Loucy (cell line): Measurements from ENCODE around the gene WWOX.

Source experiments
- H2AFZ ChIP-seq: fragments of 200-600 bp; sonication (generic); 2 replicates; pipeline ENCODE4 v1.6.0; 2016; ENCODE audit warnings: antibody characterized with exemption, mild to moderate bottlenecking, low read length, moderate library complexity
- H3F3A ChIP-seq: fragments of 200-600 bp; 2 replicates; pipeline ENCODE4 v1.6.0; 2016; ENCODE audit warnings: antibody characterized with exemption, low read depth, mild to moderate bottlenecking
- H3K27me3 ChIP-seq: fragments of 200-600 bp; sonication (generic); 2 replicates; pipeline ENCODE4 v1.6.1; 2014; ENCODE audit warnings: low read length, mild to moderate bottlenecking; ENCODE audit not compliant: insufficient read depth, poor library complexity, severe bottlenecking
- H3K36me3 ChIP-seq: fragments of 200-600 bp; sonication (generic); 2 replicates; pipeline ENCODE4 v1.6.1; 2016; ENCODE audit warnings: low read length; ENCODE audit not compliant: insufficient read depth
- H3K4me1 ChIP-seq: fragments of 200-600 bp; sonication (generic); 2 replicates; pipeline ENCODE4 v1.5.1; 2014; ENCODE audit warnings: low read length, mild to moderate bottlenecking; ENCODE audit not compliant: insufficient read depth, poor library complexity, severe bottlenecking
- H3K4me2 ChIP-seq: fragments of 200-600 bp; sonication (generic); 2 replicates; pipeline ENCODE4 v1.6.0; 2014; ENCODE audit warnings: antibody characterized with exemption, low read length, low read depth, mild to moderate bottlenecking; ENCODE audit not compliant: poor library complexity, severe bottlenecking
- H3K4me3 ChIP-seq: fragments of 200-600 bp; sonication (generic); 2 replicates; pipeline ENCODE4 v1.5.1; 2014; ENCODE audit warnings: low read length, mild to moderate bottlenecking, mixed read lengths; ENCODE audit not compliant: poor library complexity, severe bottlenecking
- H3K79me2 ChIP-seq: fragments of 200-600 bp; sonication (generic); 2 replicates; pipeline ENCODE4 v1.6.1; 2014; ENCODE audit warnings: low read length; ENCODE audit not compliant: insufficient read depth
- H3K9ac ChIP-seq: fragments of 200-600 bp; sonication (generic); 2 replicates; pipeline ENCODE4 v1.6.0; 2014; ENCODE audit warnings: mild to moderate bottlenecking, low read depth, low read length, moderate library complexity; ENCODE audit not compliant: poor library complexity, severe bottlenecking
- H3K9me2 ChIP-seq: fragments of 200-600 bp; sonication (generic); replicated peaks from 2 replicates; pipeline ENCODE4 v1.6.1; 2016; ENCODE audit warnings: low read depth, low read length, mixed read lengths
- H3K9me3 ChIP-seq: fragments of 200-600 bp; sonication (generic); 2 replicates; pipeline ENCODE4 v1.6.1; 2014; ENCODE audit warnings: mild to moderate bottlenecking, antibody characterized with exemption, low read length, low read depth; ENCODE audit not compliant: insufficient read depth
- H4K20me1 ChIP-seq: fragments of 200-600 bp; sonication (generic); 2 replicates; pipeline ENCODE4 v1.6.0; 2014; ENCODE audit warnings: antibody characterized with exemption, low read length, mild to moderate bottlenecking; ENCODE audit not compliant: insufficient read depth, poor library complexity, severe bottlenecking
- EZH2phosphoT487 ChIP-seq: fragments of 200-600 bp; IDR thresholded peaks from 2 replicates; pipeline ENCODE4 v1.6.1; 2018; ENCODE audit warnings: antibody characterized with exemption, mild to moderate bottlenecking, moderate library complexity, borderline replicate concordance
- TF ChIP-seq, protein P1 (sequence below): fragments of 200-600 bp; sonication (generic); conservative IDR thresholded peaks from 2 replicates; pipeline ENCODE4 v1.5.1; 2014; ENCODE audit warnings: mild to moderate bottlenecking, antibody characterized with exemption, low read length

The WWOX gene

DNA sequence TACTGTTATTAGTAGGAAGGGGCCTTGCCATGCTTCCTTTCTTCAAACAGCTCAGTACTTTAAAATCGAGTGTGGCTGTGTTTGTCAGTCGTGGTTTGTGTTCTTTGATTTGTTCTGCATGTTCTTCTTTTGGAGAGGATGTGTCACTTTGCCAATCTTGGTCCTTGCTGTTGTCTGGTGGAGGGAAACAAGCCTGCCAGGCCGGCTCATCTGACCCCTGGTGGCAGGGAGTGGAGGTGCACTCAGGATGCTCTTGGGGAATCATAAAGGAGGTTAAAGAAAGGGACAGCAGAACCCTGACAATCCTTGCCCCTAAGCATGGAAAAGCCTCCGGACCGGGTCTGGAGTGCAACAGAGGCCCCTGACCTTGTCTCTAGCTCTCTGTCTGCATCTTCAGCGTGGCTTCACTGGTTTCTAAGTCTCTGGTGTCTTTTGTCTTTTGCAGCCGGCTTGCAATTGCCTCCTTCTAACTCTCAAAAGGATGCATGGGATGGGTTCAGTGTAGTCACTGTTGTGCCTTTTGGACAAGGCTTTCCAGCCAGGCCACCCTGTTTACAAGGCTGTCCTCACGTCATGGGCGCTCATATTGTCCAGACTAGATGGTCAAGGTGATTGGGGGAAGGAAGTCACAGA is 135.8 kb downstream of the WWOX start:
- H3K4me1 ChIP-seq = no peaks in the 10 kb centered on the region
- H3F3A ChIP-seq = no peaks in the 10 kb centered on the region
- H4K20me1 ChIP-seq = no peaks in the 10 kb centered on the region
- H3K79me2 ChIP-seq = no peaks in the 10 kb centered on the region
- no peak overlapping the region for H3K4me3 ChIP-seq
- no peak for TF ChIP-seq EZH2phosphoT487
- TF ChIP-seq, protein P1, sequence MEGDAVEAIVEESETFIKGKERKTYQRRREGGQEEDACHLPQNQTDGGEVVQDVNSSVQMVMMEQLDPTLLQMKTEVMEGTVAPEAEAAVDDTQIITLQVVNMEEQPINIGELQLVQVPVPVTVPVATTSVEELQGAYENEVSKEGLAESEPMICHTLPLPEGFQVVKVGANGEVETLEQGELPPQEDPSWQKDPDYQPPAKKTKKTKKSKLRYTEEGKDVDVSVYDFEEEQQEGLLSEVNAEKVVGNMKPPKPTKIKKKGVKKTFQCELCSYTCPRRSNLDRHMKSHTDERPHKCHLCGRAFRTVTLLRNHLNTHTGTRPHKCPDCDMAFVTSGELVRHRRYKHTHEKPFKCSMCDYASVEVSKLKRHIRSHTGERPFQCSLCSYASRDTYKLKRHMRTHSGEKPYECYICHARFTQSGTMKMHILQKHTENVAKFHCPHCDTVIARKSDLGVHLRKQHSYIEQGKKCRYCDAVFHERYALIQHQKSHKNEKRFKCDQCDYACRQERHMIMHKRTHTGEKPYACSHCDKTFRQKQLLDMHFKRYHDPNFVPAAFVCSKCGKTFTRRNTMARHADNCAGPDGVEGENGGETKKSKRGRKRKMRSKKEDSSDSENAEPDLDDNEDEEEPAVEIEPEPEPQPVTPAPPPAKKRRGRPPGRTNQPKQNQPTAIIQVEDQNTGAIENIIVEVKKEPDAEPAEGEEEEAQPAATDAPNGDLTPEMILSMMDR = peak; percentile 91
- no peak overlapping the region for H3K9ac ChIP-seq
- no peak overlapping the region for H3K4me2 ChIP-seq
- H3K27me3 ChIP-seq = no peaks in the 10 kb centered on the region
- H2AFZ ChIP-seq = peak overlapping the region; percentile 20; the same call in 1 of the 2 replicates
- H3K9me2 ChIP-seq = no peaks in the 10 kb centered on the region
- no peaks in the 10 kb centered on the region for H3K9me3 ChIP-seq
- H3K36me3 ChIP-seq = no peaks in the 10 kb centered on the region

DNA sequence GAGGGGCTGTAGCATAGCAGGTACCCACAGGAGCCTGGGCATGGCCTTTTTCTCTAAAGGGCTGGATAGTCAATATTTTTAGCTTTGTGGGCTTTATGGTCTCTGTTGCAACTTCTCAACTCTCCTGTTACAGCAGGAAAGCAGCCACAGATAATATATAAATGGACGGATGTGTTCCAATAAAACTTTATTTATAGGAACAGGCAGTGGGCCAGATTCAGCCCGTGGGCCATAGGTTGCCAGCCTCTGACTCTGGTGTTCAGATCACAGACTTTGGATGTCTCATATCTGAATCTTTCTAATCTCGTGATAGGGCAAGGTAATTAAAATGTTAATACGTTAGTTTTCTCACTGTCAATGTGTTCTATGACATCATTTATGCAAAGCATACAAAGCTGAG is 136.4 kb downstream of the WWOX start:
- H3K4me3 ChIP-seq = no peak overlapping the region
- H3K36me3 ChIP-seq = no peaks in the 10 kb centered on the region
- no peaks in the 10 kb centered on the region for H3K9me3 ChIP-seq
- H3K4me2 ChIP-seq = no peak overlapping the region
- no peaks in the 10 kb centered on the region for H4K20me1 ChIP-seq
- H3K27me3 ChIP-seq = no peaks in the 10 kb centered on the region
- H3K9me2 ChIP-seq = no peaks in the 10 kb centered on the region
- H2AFZ ChIP-seq = no peak overlapping the region
- no peaks in the 10 kb centered on the region for H3K4me1 ChIP-seq
- no peaks in the 10 kb centered on the region for H3F3A ChIP-seq
- no peak for TF ChIP-seq EZH2phosphoT487
- TF ChIP-seq, protein P1 = no peak
- H3K79me2 ChIP-seq = no peaks in the 10 kb centered on the region
- no peak overlapping the region for H3K9ac ChIP-seq

DNA sequence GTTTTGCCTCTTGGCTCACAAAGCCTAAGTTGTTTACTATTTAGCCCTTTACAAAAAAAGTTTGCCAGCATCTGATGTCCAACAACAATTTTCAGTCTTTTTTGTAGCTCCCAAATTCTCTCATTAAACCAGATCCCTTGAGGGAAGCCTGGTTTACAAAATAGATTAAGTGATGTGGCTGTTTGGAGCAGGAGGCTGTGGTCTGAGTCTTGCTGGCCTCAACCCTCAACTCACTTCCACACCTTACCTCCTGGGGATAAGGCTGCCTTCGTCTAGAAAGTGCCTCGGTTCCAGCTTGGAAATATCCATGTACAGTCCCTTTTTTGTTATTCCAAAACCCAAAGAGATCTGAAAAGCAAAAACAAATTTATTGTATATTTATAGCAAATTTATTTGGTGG is 138.4 kb downstream of the WWOX start:
- Histone ChIP-seq H3K9me3 (no peaks in the 10 kb centered on the region), H3K4me1 (no peaks in the 10 kb centered on the region), H2AFZ (no peak overlapping the region), H4K20me1 (no peaks in the 10 kb centered on the region), H3F3A (no peaks in the 10 kb centered on the region), H3K4me3 (no peak overlapping the region), H3K27me3 (no peaks in the 10 kb centered on the region), H3K4me2 (no peak overlapping the region), H3K36me3 (no peaks in the 10 kb centered on the region), H3K9ac (no peak overlapping the region), H3K79me2 (no peaks in the 10 kb centered on the region), H3K9me2 (no peaks in the 10 kb centered on the region)
- TF ChIP-seq EZH2phosphoT487 = no peak
- TF ChIP-seq, protein P1 = no peak
